ENCODE results near the gene CCDC57.

Gene CCDC57

DNA sequence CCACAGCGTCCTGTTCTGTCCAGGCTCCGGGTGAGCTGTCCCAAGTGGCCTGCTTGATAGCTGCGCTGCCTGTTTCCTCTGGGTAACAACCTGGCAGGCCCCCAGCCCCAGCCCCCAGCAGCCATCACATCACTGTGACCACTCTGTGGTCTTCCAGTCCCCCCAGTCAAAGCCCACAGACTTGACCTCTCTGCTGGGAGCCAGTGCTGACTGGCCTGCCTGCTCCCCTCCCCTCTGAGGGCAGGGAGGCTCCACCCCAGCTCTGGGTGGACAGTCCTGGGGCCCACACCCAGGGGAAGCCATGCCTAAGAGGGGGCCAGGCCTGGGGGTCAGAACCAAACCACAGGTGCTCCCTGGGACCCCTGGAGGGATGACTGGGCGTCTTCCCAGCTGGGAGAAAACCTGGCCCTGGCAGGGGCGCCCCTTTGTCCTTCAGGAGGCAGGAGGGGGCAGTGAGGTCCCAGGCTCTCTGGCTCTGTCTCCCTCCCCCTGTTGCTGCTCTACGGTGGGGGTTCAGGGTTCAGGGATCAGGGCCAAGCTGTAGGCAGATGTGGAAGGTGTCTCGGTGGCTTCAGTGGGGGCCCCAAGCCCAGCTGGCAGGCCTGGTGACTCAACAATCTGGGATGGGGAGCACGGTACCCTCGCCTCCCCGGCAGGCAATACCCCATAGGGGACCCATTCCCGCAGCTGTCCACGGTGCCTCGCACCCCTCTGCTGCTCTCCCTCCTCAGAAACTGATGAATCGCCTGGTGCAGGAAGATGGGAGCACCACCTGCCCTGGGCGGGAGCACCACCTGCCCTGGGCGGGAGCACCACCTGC, 14.4 kb upstream of the CCDC57 start:
- no peak for DNase-seq
- in situ Hi-C loops (cut with MboI; ENCODE audit: low pct_unique_long_range_greater_than_20kb, low sequenced_read_pairs) = no loop called here

DNA sequence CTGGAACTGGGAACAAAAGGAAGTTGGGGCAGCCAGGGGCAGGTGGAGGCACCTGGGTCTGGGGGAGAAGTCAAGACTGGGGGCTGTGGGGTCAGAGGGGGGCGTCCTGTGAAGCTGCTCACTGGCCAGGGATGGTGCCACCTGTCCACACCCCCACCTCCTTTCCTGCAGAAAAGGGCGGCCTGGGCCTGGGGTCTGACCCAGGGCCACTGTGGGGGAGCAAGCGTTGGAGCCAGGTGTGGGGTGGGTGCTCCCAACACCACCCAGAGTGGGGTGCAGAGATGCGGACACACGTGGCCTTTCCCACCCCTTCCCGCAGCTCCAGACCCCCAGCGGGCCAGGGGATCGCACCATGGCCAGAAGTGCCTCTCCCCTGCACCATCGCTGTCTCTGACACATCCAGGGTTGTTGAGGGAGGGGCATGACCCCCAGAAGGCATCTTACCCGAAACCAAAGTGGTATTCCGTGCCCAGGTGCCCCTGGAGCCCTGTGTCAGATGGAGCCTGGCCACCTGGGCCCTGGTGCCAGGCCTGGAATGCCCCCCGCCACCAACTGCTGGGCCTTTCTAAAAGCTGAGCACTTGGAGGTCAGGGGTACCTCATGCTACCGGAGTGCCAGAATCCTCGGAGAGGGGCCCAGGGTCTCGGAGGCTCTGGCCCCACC, 13.6 kb upstream of the CCDC57 start:
- no peak for DNase-seq
- in situ Hi-C loops (cut with MboI; ENCODE audit: low pct_unique_long_range_greater_than_20kb, low sequenced_read_pairs) = no loop called here

DNA sequence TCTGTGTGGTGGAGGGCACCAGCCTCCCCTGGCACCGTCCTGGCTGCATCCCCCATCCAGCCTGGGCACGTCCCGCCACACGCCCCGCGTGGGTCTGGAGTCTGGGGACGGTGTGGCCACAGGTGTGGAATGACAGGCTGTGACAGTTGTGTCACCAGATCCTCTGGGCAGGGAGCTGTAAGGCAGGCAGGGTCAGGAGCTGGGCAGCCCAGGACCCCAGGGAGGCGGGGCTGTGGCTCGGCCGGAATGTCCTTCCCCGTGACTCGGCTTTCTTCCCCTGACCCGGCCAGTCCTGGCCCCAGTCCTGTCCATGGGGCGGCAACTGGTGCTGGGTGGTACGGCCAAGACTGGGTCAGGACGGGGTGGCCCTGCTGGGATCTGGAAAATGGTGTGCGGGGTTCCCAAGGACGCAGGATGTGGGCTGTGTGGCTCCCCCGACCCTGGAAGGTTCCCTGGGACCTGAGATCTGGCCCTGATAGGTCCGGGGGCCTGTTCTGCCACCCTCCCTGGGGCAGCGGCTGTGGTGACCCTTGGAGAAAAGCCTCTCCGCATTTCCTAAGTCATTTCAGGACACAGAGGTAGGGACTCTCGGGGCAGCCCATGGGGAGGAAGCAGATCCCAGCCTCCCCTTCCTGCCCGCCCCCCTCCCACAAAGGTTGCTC, 12.9 kb upstream of the CCDC57 start:
- DNase-seq = no peak
- in situ Hi-C loops (cut with MboI; ENCODE audit: low pct_unique_long_range_greater_than_20kb, low sequenced_read_pairs) = no loop called here

DNA sequence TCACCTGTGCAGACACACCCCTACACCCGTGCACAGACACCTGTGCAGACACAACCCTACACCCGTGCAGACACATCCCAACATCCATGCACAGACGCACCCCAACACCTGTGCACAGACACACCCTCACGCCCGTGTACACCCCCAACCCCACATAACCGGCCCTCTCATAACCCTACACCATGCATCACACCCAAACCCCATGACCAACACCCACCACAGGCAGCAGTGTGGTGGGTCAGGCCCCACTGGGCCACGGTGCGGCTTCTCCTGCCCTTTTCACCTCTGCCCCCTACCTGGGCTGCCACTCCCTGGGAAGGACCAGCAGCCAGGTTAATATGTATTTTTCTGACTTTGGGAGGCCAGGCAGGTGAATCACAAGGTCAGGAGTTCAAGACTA, 12.0 kb upstream of the CCDC57 start:
- no peak for DNase-seq
- in situ Hi-C loops (cut with MboI; ENCODE audit: low pct_unique_long_range_greater_than_20kb, low sequenced_read_pairs) = no loop called here

DNA sequence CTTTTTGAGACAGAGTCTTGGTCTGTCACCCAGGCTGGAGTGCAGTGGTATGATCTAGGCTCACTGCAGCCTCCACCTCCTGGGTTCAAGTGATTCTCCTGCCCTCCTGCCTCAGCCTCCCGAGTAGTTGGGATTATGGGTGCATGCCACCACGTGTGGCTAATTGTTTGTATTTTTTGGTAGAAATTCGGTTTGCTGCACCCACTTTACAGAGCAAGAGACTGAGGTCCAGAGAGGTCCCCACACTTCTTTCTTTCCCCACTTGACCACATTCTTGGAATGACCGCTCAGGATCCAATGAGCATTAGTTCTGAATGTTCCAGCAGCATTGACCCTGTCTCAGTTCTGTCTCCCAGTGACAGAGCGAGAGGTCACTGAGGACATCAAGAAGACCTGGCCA, 10.9 kb upstream of the CCDC57 start:
- no peak for DNase-seq
- in situ Hi-C loops (cut with MboI; ENCODE audit: low pct_unique_long_range_greater_than_20kb, low sequenced_read_pairs) = no loop called here

DNA sequence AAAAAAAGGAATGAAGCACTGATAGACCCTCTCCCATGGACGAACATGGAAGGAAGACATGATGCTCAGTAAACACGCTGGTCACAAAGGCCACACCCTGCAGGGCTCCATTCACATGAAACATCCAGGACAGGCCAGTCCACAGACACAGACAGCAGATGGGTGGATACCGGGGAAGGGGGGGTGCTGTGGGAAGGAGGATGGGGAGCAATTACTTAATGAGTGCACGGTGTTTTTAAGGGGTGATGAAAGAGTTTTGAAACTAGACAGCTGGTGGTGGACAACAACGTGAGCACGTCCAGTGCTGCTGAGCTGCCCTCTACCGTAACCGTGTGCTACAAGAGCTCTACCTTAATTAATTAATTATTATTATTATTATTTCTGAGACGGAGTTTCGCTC, 10.2 kb upstream of the CCDC57 start:
- no peak for DNase-seq
- in situ Hi-C loops (cut with MboI; ENCODE audit: low pct_unique_long_range_greater_than_20kb, low sequenced_read_pairs) = no loop called here

DNA sequence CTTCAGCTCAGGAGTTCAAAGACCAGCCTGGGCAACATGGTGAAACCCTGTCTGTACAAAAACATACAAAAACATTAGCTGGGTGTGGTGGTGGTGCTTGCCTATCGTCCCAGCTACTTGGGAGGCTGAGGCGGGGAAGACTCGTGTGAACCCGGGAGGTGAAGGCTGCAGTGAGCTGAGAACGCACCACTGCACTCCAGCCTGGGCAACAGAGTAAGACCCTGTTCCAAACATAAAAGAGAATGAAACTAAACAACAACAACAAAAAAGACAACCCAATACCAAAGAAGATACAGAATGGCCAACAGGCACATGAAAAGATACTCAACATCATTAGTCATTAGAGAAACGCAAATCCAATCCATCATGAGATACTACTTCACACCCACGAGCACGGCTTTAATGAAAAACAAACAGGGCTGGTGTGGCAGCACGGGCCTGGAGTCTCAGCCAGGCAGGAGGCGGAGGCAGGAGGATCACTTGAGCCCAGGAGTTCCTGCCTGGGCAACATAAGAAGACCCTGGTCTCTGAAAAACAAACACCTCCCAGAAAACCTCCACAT, 8.8 kb upstream of the CCDC57 start:
- DNase-seq = no peak
- in situ Hi-C loops (cut with MboI; ENCODE audit: low pct_unique_long_range_greater_than_20kb, low sequenced_read_pairs) = no loop called here

DNA sequence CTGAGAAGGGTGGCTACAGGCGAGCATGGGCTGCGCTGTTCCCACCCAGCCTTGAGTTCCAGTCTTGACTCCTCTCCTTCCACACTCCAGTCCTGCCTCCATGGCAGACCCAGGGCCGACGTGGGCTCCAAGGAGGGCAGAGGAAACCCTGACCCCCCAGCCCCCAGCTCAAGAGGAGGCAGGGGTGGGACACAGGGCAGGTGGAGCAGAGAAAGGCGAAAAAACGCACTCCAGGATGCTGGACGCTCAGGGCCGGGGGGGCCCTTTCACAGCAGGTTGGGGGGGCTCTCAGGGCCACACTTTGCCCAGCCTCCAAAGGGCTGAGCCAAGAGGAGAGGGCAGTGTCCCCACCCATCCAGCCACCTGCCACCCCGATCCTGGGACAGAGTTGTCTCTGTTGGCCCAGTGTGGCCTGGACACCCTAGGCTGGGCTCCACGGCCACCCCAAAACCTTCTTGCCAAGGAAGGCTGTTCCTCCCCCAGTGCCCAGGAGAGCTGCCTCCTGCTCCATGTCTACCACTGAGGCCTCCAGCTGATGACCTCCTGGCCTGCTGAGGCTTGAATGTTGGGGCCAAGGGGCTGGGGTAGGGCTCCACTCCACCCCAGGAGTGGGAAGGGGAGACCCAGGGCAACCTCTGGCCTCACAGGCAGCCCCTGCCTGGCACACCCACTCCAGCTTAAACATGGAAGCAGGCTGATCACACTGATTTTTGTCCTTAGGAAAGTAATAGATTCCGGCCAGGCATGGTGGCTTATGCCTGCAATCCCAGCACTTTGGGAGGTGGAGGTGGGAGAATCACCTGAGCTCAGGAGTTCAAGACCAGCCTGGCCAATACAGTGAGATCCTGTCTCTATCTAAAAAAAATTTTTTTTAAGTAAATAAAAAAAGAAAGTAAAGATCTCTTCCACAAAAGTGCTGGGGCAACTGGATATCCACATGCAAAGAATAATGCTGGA, 7.4 kb upstream of the CCDC57 start:
- no peak for DNase-seq
- in situ Hi-C loops (cut with MboI; ENCODE audit: low pct_unique_long_range_greater_than_20kb, low sequenced_read_pairs) = no loop called here

DNA sequence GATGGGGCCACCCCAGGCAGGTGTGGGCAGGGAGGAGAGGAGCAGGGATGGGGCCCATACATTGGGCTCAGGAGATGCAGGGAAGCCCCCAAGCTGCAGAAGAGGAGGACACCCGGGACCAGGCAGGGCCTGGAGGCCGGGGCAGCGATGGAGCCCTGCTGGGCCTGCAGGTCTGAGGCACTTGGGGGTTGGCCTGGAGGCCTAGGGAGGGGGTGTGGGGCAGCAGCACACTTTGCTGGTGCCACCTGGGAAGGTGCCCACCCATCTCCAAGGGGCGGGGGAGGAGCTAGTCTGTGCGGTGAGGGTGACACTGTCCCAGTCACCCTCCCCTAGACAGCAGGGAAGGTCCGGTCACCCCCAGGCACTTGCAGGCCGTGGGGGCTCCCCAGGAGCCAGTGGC, 6.4 kb upstream of the CCDC57 start:
- in situ Hi-C loops (cut with MboI; ENCODE audit: low pct_unique_long_range_greater_than_20kb, low sequenced_read_pairs) = no loop called here

DNA sequence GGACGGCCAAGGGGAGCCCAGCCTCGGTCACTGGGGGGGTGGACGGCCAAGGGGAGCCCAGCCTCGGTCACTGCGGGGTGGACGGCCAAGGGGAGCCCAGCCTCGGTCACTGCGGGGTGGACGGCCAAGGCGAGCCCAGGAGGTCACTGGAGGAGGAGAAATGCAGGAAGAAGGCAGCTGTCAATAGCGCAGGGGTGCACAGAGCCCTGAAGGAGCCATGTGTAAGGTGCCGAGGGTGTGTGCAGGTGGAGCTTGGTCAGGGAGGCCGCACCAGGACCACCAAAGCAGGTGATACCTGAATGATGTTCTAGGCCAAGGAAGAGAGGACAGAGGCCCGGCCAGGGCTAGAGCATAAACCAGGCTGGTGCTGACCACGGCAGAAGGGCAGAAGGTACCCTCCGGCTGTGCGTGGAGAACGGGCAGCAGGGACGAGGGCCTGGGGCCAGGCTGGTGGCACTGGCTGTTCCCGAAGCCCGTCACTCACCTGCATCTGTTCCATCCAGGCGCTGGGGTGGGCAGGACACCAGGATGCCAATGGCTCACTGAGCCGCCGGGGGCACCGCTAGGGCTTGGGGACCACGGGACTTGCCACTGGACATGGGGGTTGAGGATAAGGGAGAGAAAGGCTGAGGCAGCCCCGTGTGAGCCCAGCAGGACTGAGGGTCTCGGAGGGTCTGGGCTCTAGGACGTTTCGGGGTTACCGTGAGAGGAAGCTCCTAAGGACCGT, 5.9 kb upstream of the CCDC57 start:
- in situ Hi-C loops (cut with MboI; ENCODE audit: low pct_unique_long_range_greater_than_20kb, low sequenced_read_pairs) = no loop called here

More for the DNA sequence above, 6.4 kb upstream of the CCDC57 start:
- no peak for DNase-seq

DNA sequence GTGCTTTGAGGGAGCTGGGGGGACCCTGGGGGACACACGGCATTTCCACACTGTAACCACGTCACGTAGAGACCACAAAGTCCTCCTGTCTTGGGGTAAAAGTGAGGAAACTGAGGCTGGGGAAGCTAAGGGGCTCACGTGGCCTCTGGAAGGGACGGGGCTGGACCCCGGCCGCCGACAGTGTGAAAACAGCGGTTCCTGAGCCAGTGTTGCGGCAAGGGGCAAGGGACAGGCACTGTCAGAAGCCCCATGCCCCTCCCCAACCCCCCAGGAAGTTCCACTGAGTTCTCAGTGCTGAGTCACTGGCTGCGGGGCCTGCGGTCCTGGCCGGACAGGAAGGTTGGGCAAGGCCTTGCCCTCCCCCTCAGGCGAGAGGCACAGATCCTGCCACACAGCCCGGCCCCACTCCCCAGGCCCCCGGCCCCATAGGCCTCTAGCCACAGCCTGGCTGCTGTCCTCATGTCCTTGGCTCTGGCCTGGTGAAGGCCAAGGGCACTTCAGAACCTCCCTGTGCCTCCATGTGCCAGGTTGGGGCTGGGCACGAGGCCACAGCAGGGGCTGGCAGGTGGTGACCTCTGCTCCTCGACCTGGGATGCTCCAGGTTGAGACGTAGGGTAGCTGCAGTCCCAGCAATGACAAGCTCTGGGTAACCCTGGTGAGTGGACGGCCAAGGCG, 5.0 kb upstream of the CCDC57 start:
- DNase-seq = no peak
- in situ Hi-C loops (cut with MboI; ENCODE audit: low pct_unique_long_range_greater_than_20kb, low sequenced_read_pairs) = no loop called here

More for the DNA sequence above, 5.9 kb upstream of the CCDC57 start:
- no peak for DNase-seq

DNA sequence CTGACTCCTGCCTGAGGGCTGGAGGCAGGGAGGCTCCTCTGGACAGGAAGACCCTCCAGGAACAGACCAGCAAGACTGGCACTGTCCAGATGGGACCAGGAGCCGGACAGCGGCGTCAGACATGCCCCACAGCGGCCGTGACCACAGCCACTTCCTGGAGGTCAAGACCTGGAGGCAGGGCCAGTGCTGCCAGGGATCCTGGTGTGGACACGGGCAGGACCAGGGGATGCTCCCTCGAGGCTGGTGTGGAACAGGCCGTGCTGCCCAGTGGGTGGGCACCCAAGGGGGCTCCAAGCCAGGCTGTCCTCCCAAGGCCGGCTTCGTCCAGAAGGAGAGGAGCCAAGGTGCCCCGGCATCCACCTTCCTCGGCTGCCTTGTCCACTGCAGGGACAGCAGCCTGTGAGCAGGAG, 4.5 kb upstream of the CCDC57 start:
- in situ Hi-C loops (cut with MboI; ENCODE audit: low pct_unique_long_range_greater_than_20kb, low sequenced_read_pairs) = no loop called here
- DNase-seq = no peak

DNA sequence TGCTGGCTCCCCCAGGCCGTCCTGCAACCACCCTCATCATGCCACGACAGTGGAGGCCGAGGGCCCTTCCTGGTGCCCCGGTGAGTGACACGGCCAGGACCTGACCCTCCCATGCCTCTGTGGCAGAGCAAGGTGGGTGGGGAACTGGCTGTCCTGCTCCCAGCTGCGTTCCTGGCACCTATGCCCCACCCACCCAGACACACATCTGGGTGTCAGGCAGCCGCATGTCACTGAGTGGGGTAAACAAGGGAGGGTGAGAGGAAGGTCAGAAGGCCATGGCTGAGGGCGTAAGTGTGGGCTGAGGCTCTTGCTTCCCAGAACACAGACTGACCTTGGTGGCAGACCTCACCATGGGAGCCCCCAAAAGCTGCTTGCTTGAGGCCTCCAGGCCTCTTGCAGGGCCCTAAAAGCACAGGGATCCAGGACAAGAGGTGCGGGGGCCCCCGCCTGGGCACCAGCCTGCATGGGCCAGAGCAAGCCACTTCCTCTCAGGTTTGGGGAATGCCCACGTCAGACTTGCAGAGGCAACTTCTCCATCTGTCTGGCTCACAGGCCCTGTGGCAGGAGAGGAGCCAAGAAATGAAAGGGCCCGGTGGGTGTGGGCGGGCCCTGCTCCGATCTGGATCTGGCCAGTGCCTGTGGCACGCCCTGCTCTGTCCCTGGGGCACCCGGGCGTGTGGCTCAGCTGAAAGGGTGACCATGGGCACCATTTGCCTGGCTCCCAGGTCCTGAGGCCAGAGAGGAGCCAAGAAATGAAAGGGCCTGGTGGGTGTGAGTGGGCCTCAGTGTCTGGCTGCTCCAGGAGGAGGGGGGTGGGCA, 3.9 kb upstream of the CCDC57 start:
- peak; percentile 88 for DNase-seq

DNA sequence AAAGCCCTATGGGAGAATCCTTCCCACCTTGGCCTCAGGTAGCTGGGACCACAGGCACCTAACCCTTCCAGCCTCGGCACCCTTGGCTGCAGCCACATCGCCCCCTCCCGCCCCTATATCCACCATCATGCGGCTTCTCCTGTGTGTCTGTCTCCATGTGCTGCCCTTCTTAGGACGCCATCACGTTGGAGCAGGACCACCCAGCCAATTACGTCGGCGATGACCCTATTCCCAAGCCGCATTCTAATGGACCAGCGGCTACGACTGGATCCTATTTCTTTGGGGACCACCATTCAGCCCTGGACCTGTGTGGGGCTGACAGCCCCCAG, 3.3 kb upstream of the CCDC57 start:
- in situ Hi-C loops (cut with MboI; ENCODE audit: low pct_unique_long_range_greater_than_20kb, low sequenced_read_pairs) = no loop called here
- DNase-seq = no peak

More for the DNA sequence above, 3.9 kb upstream of the CCDC57 start:
- in situ Hi-C loops (cut with MboI; ENCODE audit: low pct_unique_long_range_greater_than_20kb, low sequenced_read_pairs) = no loop called here

DNA sequence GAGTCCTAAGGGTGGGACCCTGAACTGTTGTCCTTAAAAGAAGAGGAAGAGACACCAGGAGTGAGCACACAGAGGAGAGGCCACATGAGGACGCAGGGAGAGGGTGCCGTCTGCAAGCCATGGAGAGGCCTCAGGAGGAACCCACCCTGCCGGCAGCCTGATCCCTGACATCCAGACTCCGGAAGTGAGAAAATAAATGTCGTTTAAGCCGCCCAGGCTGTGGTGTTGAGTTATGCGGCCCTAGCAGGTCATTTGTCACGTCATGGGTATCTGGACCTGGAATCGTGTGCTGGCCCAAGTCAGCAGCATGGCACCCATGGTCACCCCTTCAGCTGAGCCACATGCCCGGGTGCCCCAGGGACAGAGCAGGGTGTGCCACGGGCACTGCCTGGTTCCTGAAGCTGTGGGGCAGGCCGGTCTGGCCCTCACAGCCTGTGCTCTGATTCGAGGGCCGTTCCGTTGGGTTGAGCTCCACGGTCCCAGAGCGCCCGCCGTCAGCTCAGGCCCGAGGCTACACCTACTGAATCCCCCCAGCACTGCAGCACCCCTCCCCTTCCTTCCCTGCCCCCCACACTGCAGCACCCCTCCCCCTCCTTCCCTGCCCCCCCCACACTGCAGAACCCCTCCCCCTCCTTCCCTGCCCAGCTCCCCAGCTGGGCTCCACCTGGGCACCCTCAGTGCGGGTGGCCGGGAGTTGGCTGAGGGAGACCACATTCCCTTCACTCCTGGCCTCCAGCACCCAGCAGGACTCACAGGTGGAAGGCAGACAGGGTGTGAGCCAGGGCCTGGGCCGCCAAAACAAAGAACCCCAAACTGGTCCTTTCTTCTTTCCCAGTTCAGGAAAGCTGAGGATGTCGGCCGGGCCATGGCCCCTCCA, 2.7 kb upstream of the CCDC57 start:
- peak; percentile 88 for DNase-seq
- in situ Hi-C loops (cut with MboI; ENCODE audit: low pct_unique_long_range_greater_than_20kb, low sequenced_read_pairs) = no loop called here

DNA sequence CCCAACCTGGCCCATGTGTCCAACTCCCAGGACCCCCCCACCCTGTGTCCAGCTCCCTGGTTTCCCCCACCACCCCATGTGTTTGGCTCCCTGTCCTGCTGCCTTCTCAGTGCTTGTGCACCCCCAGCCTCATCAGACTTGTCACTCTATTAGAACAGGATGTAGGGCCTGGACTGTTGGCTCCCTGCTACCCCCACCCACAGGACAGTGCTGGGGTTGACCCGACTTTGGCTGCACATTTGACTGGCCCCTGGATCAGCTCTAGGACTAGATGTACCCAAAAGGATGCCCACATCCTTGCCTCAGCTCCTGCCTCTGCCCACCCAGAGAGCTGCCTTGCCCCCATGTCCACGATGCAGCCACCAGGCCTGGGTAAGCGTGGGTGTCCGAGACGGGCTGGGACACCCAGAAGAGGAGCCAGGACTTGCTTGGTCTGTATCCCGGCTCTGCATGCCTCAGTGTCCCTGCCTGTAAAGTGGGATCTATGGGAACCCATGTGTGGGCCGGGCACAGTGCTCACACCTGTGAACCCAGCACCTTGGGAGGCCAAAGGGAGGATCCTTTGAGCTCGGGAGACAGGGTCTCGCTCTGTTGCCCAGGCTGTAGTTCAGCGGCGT, 1.5 kb upstream of the CCDC57 start:
- in situ Hi-C loops (cut with MboI; ENCODE audit: low pct_unique_long_range_greater_than_20kb, low sequenced_read_pairs) = no loop called here

More for the DNA sequence above, 1.5 kb upstream of the CCDC57 start:
- DNase-seq = no peak
